ENCODE data around the gene FURIN.
"Not testable (repeated sequence)": the region's sequence is repeated elsewhere in the genome, so short reads cannot be mapped to it uniquely, and the experiment has no call there.

FURIN gene

GRCh38 chr15:90871139-90871715 is 2.8 kb downstream of the FURIN start:
- no peak for DNase-seq

GRCh38 chr15:90871716-90872485 is 3.5 kb downstream of the FURIN start:
- no peak for DNase-seq

- DNase-seq, result peak; percentile 76
Measured at GRCh38 chr15:90872486-90873184, 4.2 kb downstream of the FURIN start.

GRCh38 chr15:90873488-90873997 is 5.2 kb downstream of the FURIN start:
- DNase-seq, result no peak

GRCh38 chr15:90873998-90874605 is 5.7 kb downstream of the FURIN start:
- DNase-seq, result no peak

- DNase-seq, result not testable (repeated sequence)
Measured at GRCh38 chr15:90874986-90875385, 6.6 kb downstream of the FURIN start.

GRCh38 chr15:90875549-90875981 is 7.2 kb downstream of the FURIN start:
- DNase-seq, result no peak

GRCh38 chr15:90876046-90876445 is 7.7 kb downstream of the FURIN start:
- no peak for DNase-seq

- no peak for DNase-seq
Measured at GRCh38 chr15:90876512-90877170, 8.3 kb downstream of the FURIN start.

- DNase-seq, result no peak
Measured at GRCh38 chr15:90877315-90877714, 8.9 kb downstream of the FURIN start.

GRCh38 chr15:90877996-90878395 is 9.6 kb downstream of the FURIN start:
- no peak for DNase-seq

GRCh38 chr15:90878660-90879059 is 10.3 kb downstream of the FURIN start:
- DNase-seq, result no peak

GRCh38 chr15:90879730-90880366 is 11.5 kb downstream of the FURIN start:
- DNase-seq, result no peak

- no peak for DNase-seq
Measured at GRCh38 chr15:90880381-90881145, 12.2 kb downstream of the FURIN start.

- DNase-seq, result no peak
Measured at GRCh38 chr15:90881181-90881977, 13.0 kb downstream of the FURIN start.

GRCh38 chr15:90881978-90882721 is 13.8 kb downstream of the FURIN start:
- no peak for DNase-seq

GRCh38 chr15:90882781-90883525 is 14.6 kb downstream of the FURIN start:
- DNase-seq, result no peak

GRCh38 chr15:90883526-90883975 is 15.2 kb downstream of the FURIN start:
- no peak for DNase-seq

All from islet precursor cell (in vitro differentiated cells).